SK-N-SH (cell line): ENCODE data around the gene SAE1. TPM values are rescaled to one million over a fixed set of nuclear protein-coding genes. Genes with fewer than 3 reads are reported as not detected.

Experiments used
- CTCF ChIA-PET: fragments of 300-600, 350-600 bp; formaldehyde crosslinking; extraction: SDS; loops from one replicate; lab custom pipeline; 2021; lab: Yijun Ruan, JAX
- POLR2A ChIA-PET: fragments of 350-600 bp; sonication (Branson Sonifier 250); formaldehyde crosslinking; extraction: SDS; loops from one replicate; lab custom pipeline; 2020; ENCODE audit warnings: antibody characterized with exemption, inconsistent platforms; lab: Yijun Ruan, JAX
- DNase-seq: peaks from one replicate; pipeline ENCODE4 v3.0.0; 2012
- H2AFZ ChIP-seq: fragments of 200-600 bp; sonication (generic); 2 replicates; pipeline ENCODE4 v1.8.1; 2016; ENCODE audit warnings: antibody characterized with exemption, mild to moderate bottlenecking, low read depth
- H3F3A ChIP-seq: fragments of 200-600 bp; sonication (generic); replicated peaks from 2 replicates; pipeline ENCODE3; 2016; ENCODE audit warnings: antibody characterized with exemption, mild to moderate bottlenecking; ENCODE audit not compliant: insufficient read depth
- H3K27ac ChIP-seq, 2 experiments: fragments of 200-500 bp in 1 of 2; fragments of 200-600 bp in 1 of 2; sonication (Bioruptor generic) in 1 of 2; sonication (generic), shearing (Covaris generic) in 1 of 2; 2 replicates each; pipeline versions ENCODE4 v1.5.1 to v1.6.1; 2014 to 2016; ENCODE audit warnings: low read depth in 2 of 2, inconsistent platforms in 1 of 2, low read length in 1 of 2, mild to moderate bottlenecking in 1 of 2, mixed read lengths in 1 of 2
- H3K27me3 ChIP-seq: fragments of 200-600 bp; sonication (generic), shearing (Covaris generic); 2 replicates; pipeline ENCODE4 v1.6.1; 2016; ENCODE audit warnings: mixed run types; ENCODE audit not compliant: insufficient read depth
- H3K36me3 ChIP-seq, 2 experiments: fragments of 200-500 bp in 1 of 2; fragments of 200-600 bp in 1 of 2; sonication (Bioruptor generic) in 1 of 2; sonication (generic) in 1 of 2; replicated peaks in 1 of 2; 2 replicates each; pipeline versions ENCODE3 to v1.5.1; 2014 to 2016; ENCODE audit warnings: low read length in 1 of 2, mild to moderate bottlenecking in 1 of 2; ENCODE audit not compliant: insufficient read depth in 2 of 2, control insufficient read depth in 1 of 2
- H3K4me1 ChIP-seq, 2 experiments: fragments of 200-500 bp in 1 of 2; fragments of 200-600 bp in 1 of 2; sonication (Bioruptor generic) in 1 of 2; sonication (generic), shearing (Covaris generic) in 1 of 2; 2 replicates each; pipeline versions ENCODE4 v1.5.1 to v1.6.1; 2014 to 2016; ENCODE audit warnings: low read depth in 1 of 2, low read length in 1 of 2, mixed run types in 1 of 2; ENCODE audit not compliant: insufficient read depth in 2 of 2, control insufficient read depth in 1 of 2
- H3K4me2 ChIP-seq: fragments of 200-600 bp; sonication (generic), shearing (Covaris generic); 2 replicates; pipeline ENCODE4 v1.6.1; 2017; ENCODE audit warnings: mixed run types
- H3K4me3 ChIP-seq, 2 experiments: fragments of 200-500 bp in 1 of 2; fragments of 200-600 bp in 1 of 2; sonication (Bioruptor generic) in 1 of 2; sonication (generic), shearing (Covaris generic) in 1 of 2; 2 replicates each; pipeline versions ENCODE4 v1.5.1 to v1.8.1; 2014 to 2016; ENCODE audit warnings: low read depth in 2 of 2, inconsistent platforms in 1 of 2, low read length in 1 of 2, mild to moderate bottlenecking in 1 of 2, mixed read lengths in 1 of 2, moderate library complexity in 1 of 2
- H3K79me2 ChIP-seq: fragments of 200-600 bp; sonication (generic); 2 replicates; pipeline ENCODE4 v1.8.1; 2017; ENCODE audit warnings: mild to moderate bottlenecking; ENCODE audit not compliant: insufficient read depth
- H3K9ac ChIP-seq: fragments of 200-600 bp; sonication (generic); 2 replicates; pipeline ENCODE4 v1.6.1; 2017; ENCODE audit warnings: mixed run types
- H3K9me2 ChIP-seq: fragments of 200-600 bp; sonication (generic); 2 replicates; pipeline ENCODE4 v1.6.1; 2017; ENCODE audit warnings: mixed run types
- H3K9me3 ChIP-seq: fragments of 200-600 bp; sonication (generic); 2 replicates; pipeline ENCODE4 v1.6.1; 2017; ENCODE audit warnings: mixed run types, mild to moderate bottlenecking, moderate library complexity
- H4K20me1 ChIP-seq: fragments of 200-600 bp; sonication (generic); 2 replicates; pipeline ENCODE4 v1.6.1; 2017; ENCODE audit warnings: mild to moderate bottlenecking, mixed run types; ENCODE audit not compliant: insufficient read depth
- CTCF ChIP-seq: fragments of 200-600 bp; sonication (generic); IDR thresholded peaks from 2 replicates; pipeline ENCODE4 v1.6.1; 2017; ENCODE audit warnings: antibody characterized with exemption, mild to moderate bottlenecking, moderate library complexity
- EZH2phosphoT487 ChIP-seq: fragments of 200-600 bp; sonication (generic); IDR thresholded peaks from 2 replicates; pipeline ENCODE4 v1.6.1; 2017; ENCODE audit warnings: low read depth, mixed run types, mild to moderate bottlenecking, antibody characterized with exemption, moderate library complexity, borderline replicate concordance
- FOSL2 ChIP-seq: IDR thresholded peaks from 2 replicates; pipeline ENCODE4 v1.4.0; 2012; ENCODE audit warnings: low read depth, mild to moderate bottlenecking, moderate library complexity, borderline replicate concordance
- FOXM1 ChIP-seq: IDR thresholded peaks from 2 replicates; pipeline ENCODE4 v1.4.0; 2012; ENCODE audit warnings: low read depth, mild to moderate bottlenecking
- GABPA ChIP-seq: IDR thresholded peaks from 2 replicates; pipeline ENCODE4 v1.4.0; 2012; ENCODE audit warnings: low read depth, mild to moderate bottlenecking
- IRF3 ChIP-seq: fragments of 150-350 bp; IDR thresholded peaks from 2 replicates; pipeline ENCODE4 v1.6.1; 2016; ENCODE audit warnings: mild to moderate bottlenecking, low read depth, low read length
- NRF1 ChIP-seq: IDR thresholded peaks from 2 replicates; pipeline ENCODE4 v1.6.1; 2012; ENCODE audit warnings: low read depth, mild to moderate bottlenecking, low read length
- POLR2AphosphoS5 ChIP-seq: IDR thresholded peaks from 2 replicates; pipeline ENCODE4 v1.6.1; 2012; ENCODE audit warnings: low read depth, low read length
- RFX5 ChIP-seq: IDR thresholded peaks from 2 replicates; pipeline ENCODE4 v1.6.1; 2012; ENCODE audit warnings: mild to moderate bottlenecking, improper control_type of control experiment, low read length
- SIN3A ChIP-seq: IDR thresholded peaks from 2 replicates; pipeline ENCODE4 v1.6.1; 2012; ENCODE audit warnings: low read depth, mild to moderate bottlenecking, low read length, moderate library complexity, borderline replicate concordance
- SMC3 ChIP-seq: IDR thresholded peaks from 2 replicates; pipeline ENCODE4 v1.6.1; 2012; ENCODE audit warnings: low read depth, low read length, improper control_type of control experiment
- TAF1 ChIP-seq: IDR thresholded peaks from 2 replicates; pipeline ENCODE4 v1.6.1; 2012; ENCODE audit warnings: low read depth, mild to moderate bottlenecking, low read length, moderate library complexity, borderline replicate concordance
- TCF12 ChIP-seq: IDR thresholded peaks from 2 replicates; pipeline ENCODE4 v1.4.0; 2012
- TEAD4 ChIP-seq: IDR thresholded peaks from 2 replicates; pipeline ENCODE4 v1.4.0; 2012; ENCODE audit warnings: mild to moderate bottlenecking, borderline replicate concordance; ENCODE audit not compliant: insufficient read depth
- USF1 ChIP-seq: IDR thresholded peaks from 2 replicates; pipeline ENCODE4 v1.4.0; 2012; ENCODE audit warnings: low read depth, borderline replicate concordance
- YY1 ChIP-seq: IDR thresholded peaks from 2 replicates; pipeline ENCODE4 v1.4.0; 2012; ENCODE audit warnings: low read depth, mild to moderate bottlenecking
- WGBS: methylation state at CpG from one replicate; pipeline ENCODE4 v1.1.6; 2017; ENCODE audit warnings: low lambda C conversion rate; 5-methylcytosine and 5-hydroxymethylcytosine counted together
- polyA plus RNA-seq, 3 experiments: library from polyadenylated mRNA; depleted of rRNA; stranded (reverse); fragments of >200 nt; gene quantifications; 2 replicates each; pipeline ENCODE4 v1.2.3, GENCODE V29; 2012

Gene SAE1
- polyA plus RNA-seq, 1 of the 3 experiments (the other 2 are of a cell fraction) = 123 TPM

- TF ChIP-seq FOXM1 (no peak), EZH2phosphoT487 (no peak), TEAD4 (no peak), GABPA (no peak), TAF1 (no peak), SIN3A (no peak)
- TF ChIP-seq, all 33 proteins: peak for 0
Measured at GRCh38 chr19:47236072-47236675, 105.5 kb downstream of the SAE1 start (continued).

GRCh38 chr19:47239152-47239551 is 108.5 kb downstream of the SAE1 start:
- H3K27ac ChIP-seq = peak overlapping the region; percentile 5 to 92; a peak in 3 of 4 replicates
- H3K9me3 ChIP-seq = no peaks in the 10 kb centered on the region
- no peaks in the 10 kb centered on the region for H3K27me3 ChIP-seq
- H3K36me3 ChIP-seq = no peaks in the 10 kb centered on the region
- peak overlapping the region; percentile 71; the same call in 1 of the 2 replicates for H2AFZ ChIP-seq
- peaks cover 35% of the 10 kb centered on the region for H3F3A ChIP-seq
- no peak for TF ChIP-seq RFX5
- TF ChIP-seq TAF1 = no peak
- TF ChIP-seq YY1 = no peak
- no peak for TF ChIP-seq FOSL2
- no peak for TF ChIP-seq SMC3
- TF ChIP-seq SIN3A = no peak
- no peak for TF ChIP-seq IRF3
- no peak for TF ChIP-seq NRF1
- TF ChIP-seq CTCF = no peak
- no peak for TF ChIP-seq POLR2AphosphoS5
- no peak for TF ChIP-seq TCF12
- no peak for TF ChIP-seq USF1
- ChIA-PET CTCF (interaction anchor here (0.8 to 1.9 kb wide), 3 partner anchors 12 to 90 kb away, joined by 3 to 15 read pairs (median 3); no protein-coding TSS in a partner anchor), POLR2A (interaction anchor here (0.6 to 1.6 kb wide), 6 partner anchors 11 to 608 kb away, joined by 3 to 8 read pairs (median 4); partner anchors contain the start of gene CCDC9)
- H3K4me1 ChIP-seq = peaks cover 12 to 40% of the 10 kb centered on the region in 2 experiments; a peak in 3 of 4 replicates
- H3K4me3 ChIP-seq = peak overlapping the region; percentile 50 to 65
- no peaks in the 10 kb centered on the region for H3K79me2 ChIP-seq
- no peaks in the 10 kb centered on the region for H4K20me1 ChIP-seq
- H3K4me2 ChIP-seq = peak overlapping the region; percentile 67; the same call in 1 of the 2 replicates
- H3K9me2 ChIP-seq = no peaks in the 10 kb centered on the region
- 33% methylated on average over 7 of the region's 16 CpGs for WGBS
- DNase-seq = no peak
- peak overlapping the region; percentile 43; the same call in 1 of the 2 replicates for H3K9ac ChIP-seq
